Smooth muscle cell of the brain vasculature (primary cell): Measurements from ENCODE around the gene GMCL2.

ENCODE experiments used
- DNase-seq: peaks from one replicate; pipeline ENCODE4 v3.0.0-alpha.2; 2012; ENCODE audit warnings: low read depth, low spot score

Gene GMCL2

DNA sequence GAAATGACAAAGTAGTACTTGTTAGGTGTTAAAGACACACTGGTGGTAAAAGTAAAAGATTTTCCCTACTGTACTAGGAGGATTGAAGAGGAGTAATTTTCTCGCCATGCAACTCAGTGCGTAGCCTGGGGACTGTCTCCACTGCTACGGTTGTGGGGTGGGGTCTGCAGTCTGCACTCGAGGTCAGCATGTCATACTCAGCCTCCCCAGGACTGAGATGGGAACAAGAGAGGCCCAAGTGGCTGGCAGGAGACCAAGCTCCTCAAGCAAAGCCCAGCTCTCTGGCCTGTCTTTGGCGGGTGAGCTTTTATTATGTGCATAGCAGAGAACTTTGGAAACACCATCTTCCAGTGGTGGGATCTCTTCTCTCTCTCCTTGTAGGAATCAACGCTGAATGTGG lies 43.9 kb downstream of the GMCL2 start:
- DNase-seq, result no peak

DNA sequence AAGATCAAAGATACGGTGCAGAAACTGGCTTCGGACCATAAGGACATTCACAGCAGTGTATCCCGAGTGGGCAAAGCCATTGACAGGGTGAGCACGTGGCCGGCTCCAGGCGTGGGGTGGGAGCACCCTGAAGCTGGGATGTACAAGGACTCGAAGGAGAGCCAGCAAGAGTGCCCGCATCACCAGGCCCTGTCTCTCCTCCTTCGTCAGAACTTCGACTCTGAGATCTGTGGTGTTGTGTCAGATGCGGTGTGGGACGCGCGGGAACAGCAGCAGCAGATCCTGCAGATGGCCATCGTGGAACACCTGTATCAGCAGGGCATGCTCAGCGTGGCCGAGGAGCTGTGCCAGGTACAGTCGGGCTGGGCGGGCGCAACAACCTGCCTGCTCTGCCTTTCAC lies 44.5 kb downstream of the GMCL2 start:
- no peak for DNase-seq

DNA sequence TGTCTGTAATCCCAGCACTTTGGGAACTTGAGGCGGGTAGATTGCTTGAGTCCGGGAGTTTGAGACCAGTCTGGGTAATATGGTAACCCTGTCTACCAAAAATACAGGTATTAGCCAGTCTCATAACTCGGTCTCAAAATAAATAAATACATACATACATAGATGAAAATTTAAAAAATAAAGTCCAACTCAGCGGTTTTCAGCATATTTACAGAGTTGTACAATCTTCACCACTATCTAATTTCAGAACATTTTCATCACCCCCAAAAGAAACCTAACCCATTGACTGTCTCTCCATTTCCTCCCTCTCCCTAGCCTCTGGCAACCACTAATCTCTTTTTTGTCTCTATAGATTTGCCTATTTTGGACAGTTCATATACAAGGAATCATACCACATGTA lies 45.6 kb downstream of the GMCL2 start:
- DNase-seq, result no peak

DNA sequence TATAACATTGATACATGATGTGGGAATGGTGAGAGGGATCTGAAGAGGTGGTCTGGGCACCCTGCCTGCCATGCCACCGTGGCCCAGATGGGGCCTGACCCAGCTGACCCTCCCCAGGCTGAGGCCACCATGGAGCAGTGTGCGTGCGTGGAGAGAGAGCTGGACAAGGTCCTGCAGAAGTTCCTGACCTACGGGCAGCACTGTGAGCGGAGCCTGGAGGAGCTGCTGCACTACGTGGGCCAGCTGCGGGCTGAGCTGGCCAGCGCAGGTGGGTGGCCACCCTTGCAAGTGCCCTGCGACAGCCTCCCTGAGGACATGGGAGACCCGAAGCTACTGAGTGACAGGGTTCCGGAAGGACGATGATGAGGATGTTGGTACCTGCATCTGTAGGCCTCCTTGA lies 49.2 kb downstream of the GMCL2 start:
- DNase-seq, result no peak

DNA sequence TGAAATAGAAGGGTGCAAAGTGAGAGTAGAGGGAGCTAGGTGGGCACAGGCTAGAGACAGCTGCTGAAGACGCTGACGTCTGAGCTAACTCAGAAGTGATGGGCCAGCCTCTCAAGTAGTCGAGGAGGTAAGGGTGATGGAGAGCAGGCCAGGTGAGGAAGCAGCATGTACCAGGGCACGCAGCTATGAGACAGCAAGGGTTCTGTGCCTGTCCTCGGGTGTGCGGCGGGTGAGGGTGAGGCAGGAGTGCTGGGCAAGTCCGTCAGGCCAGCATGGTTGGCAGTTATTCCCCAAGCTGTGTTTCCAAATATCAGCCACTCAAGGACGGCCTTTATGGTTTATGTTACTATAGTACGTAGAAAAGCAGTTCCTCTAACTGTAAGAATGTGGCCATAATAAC lies 50.2 kb downstream of the GMCL2 start:
- DNase-seq, result no peak
